HCT116 (cell line): ENCODE results near the gene TBL1X. TPM values are rescaled to one million over a fixed set of nuclear protein-coding genes. Genes with fewer than 3 reads are reported as not detected.

Experiments
- ATAC-seq: fragments of 200-7000 bp; cut with Tn5 transposase; 2 replicates; pipeline ENCODE4 v1.9.1; 2020; ENCODE audit warnings: mild to moderate bottlenecking, moderate library complexity
- BruUV-seq: library from RNA; stranded (reverse); fragments of 400-500 nt; replicated peaks from 2 replicates; lab custom pipeline; 2021; lab: Mats Ljungman, UMichigan
- CTCF ChIA-PET: fragments of 300-600 bp; sonication (Branson Sonifier 250); formaldehyde crosslinking; loops from one replicate; lab custom pipeline; 2021; ENCODE audit warnings: antibody characterized with exemption; lab: Charles Lee
- POLR2A ChIA-PET: fragments of 300-600, 350-600 bp; sonication (Branson Sonifier 250); formaldehyde crosslinking; loops from one replicate; lab custom pipeline; 2021; ENCODE audit warnings: antibody characterized with exemption; lab: Charles Lee
- RAD21 ChIA-PET, 2 experiments: fragments of 300-600 bp; sonication (Branson Sonifier 250); formaldehyde crosslinking; loops; one replicate each; lab custom pipeline; 2023; ENCODE audit warnings: low total read pairs in 2 of 2; ENCODE audit not compliant: uncharacterized antibody in 2 of 2, unreplicated experiment in 2 of 2, low non-redundant PET in 1 of 2; lab: Charles Lee
- DNase-seq: peaks from one replicate; pipeline ENCODE4 v3.0.0-alpha.2; 2010; ENCODE audit warnings: low read depth, low spot score
- H2AFZ ChIP-seq: fragments of 200-600 bp; shearing (Covaris generic), sonication (generic); 2 replicates; pipeline ENCODE4 v1.6.1; 2017; ENCODE audit warnings: low read depth, mixed run types, mixed read lengths, antibody characterized with exemption, low read length; ENCODE audit not compliant: poor library complexity, severe bottlenecking
- H3K27ac ChIP-seq: 2 replicates; pipeline ENCODE4 v1.5.1; 2012; ENCODE audit warnings: low read depth, low read length
- H3K27me3 ChIP-seq: fragments of 200-600 bp; sonication (generic); 2 replicates; pipeline ENCODE4 v1.6.1; 2016; ENCODE audit warnings: mixed run types, low read length, mixed read lengths; ENCODE audit not compliant: insufficient read depth
- H3K36me3 ChIP-seq, 2 experiments: fragments of 200-500 bp in 1 of 2; fragments of 200-600 bp in 1 of 2; sonication (Bioruptor generic) in 1 of 2; sonication (generic) in 1 of 2; 2 replicates each; pipeline versions ENCODE4 v1.5.1 to v1.6.1; 2014 to 2016; ENCODE audit warnings: low read length in 2 of 2, inconsistent platforms in 1 of 2, mixed read lengths in 1 of 2, mixed run types in 1 of 2; ENCODE audit not compliant: insufficient read depth in 2 of 2, control insufficient read depth in 1 of 2
- H3K4me1 ChIP-seq, 2 experiments: fragments of 200-600 bp in 1 of 2; sonication (generic) in 1 of 2; 2 replicates each; pipeline versions ENCODE4 v1.5.1 to v1.6.1; 2012 to 2017; ENCODE audit warnings: low read length in 2 of 2, inconsistent platforms in 1 of 2, mild to moderate bottlenecking in 1 of 2, mixed read lengths in 1 of 2, mixed run types in 1 of 2, moderate library complexity in 1 of 2; ENCODE audit not compliant: insufficient read depth in 2 of 2, control insufficient read depth in 1 of 2
- H3K4me2 ChIP-seq: fragments of 200-600 bp; sonication (generic); 2 replicates; pipeline ENCODE4 v1.6.1; 2017; ENCODE audit warnings: mixed run types, low read length, mixed read lengths
- H3K4me3 ChIP-seq, 2 experiments: fragments of 200-600 bp in 1 of 2; sonication (generic) in 1 of 2; replicated peaks in 1 of 2; 2 replicates each; pipeline ENCODE4 v1.5.1; 2011 to 2016; ENCODE audit warnings: low read length in 2 of 2, control low read depth in 1 of 2, low read depth in 1 of 2, mild to moderate bottlenecking in 1 of 2, mixed read lengths in 1 of 2, mixed run types in 1 of 2
- H3K79me2 ChIP-seq: fragments of 200-600 bp; sonication (generic); 2 replicates; pipeline ENCODE4 v1.6.1; 2017; ENCODE audit warnings: mild to moderate bottlenecking, mixed run types, low read length, moderate library complexity, mixed read lengths; ENCODE audit not compliant: insufficient read depth
- H3K9ac ChIP-seq: fragments of 200-600 bp; sonication (generic); 2 replicates; pipeline ENCODE4 v1.6.1; 2016; ENCODE audit warnings: low read length, mixed read lengths
- H3K9me2 ChIP-seq: fragments of 200-600 bp; sonication (generic), shearing (Covaris generic); 2 replicates; pipeline ENCODE4 v1.6.1; 2017; ENCODE audit warnings: mixed run types, mild to moderate bottlenecking, moderate library complexity; ENCODE audit not compliant: insufficient read depth
- H3K9me3 ChIP-seq, 2 experiments: fragments of 200-500 bp in 1 of 2; fragments of 200-600 bp in 1 of 2; sonication (Bioruptor generic) in 1 of 2; sonication (generic) in 1 of 2; 2 replicates each; pipeline ENCODE4 v1.6.1; 2014 to 2017; ENCODE audit warnings: low read length in 2 of 2, mixed read lengths in 2 of 2, inconsistent platforms in 1 of 2, low read depth in 1 of 2, mild to moderate bottlenecking in 1 of 2, mixed run types in 1 of 2, moderate library complexity in 1 of 2; ENCODE audit not compliant: control insufficient read depth in 1 of 2, insufficient read depth in 1 of 2
- H4K20me1 ChIP-seq: fragments of 200-600 bp; sonication (generic), shearing (Covaris generic); 2 replicates; pipeline ENCODE4 v1.6.1; 2017; ENCODE audit warnings: mixed run types, mild to moderate bottlenecking, moderate library complexity; ENCODE audit not compliant: insufficient read depth
- CBX3 ChIP-seq: IDR thresholded peaks from 2 replicates; pipeline ENCODE4 v1.6.1; 2012; ENCODE audit warnings: low read depth
- EGR1 ChIP-seq: IDR thresholded peaks from 2 replicates; pipeline ENCODE4 v1.6.1; 2012; ENCODE audit warnings: low read depth
- JUND ChIP-seq: IDR thresholded peaks from 2 replicates; pipeline ENCODE4 v1.6.1; 2012
- RAD21 ChIP-seq: IDR thresholded peaks from 2 replicates; pipeline ENCODE4 v1.6.1; 2012; ENCODE audit warnings: low read depth, mild to moderate bottlenecking
- SP1 ChIP-seq: IDR thresholded peaks from 2 replicates; pipeline ENCODE4 v1.6.1; 2012; ENCODE audit warnings: low read depth
- SRF ChIP-seq: IDR thresholded peaks from 2 replicates; pipeline ENCODE4 v1.6.1; 2012; ENCODE audit warnings: low read depth
- ZNF274 ChIP-seq: fragments of 200-500 bp; sonication (Bioruptor generic); IDR thresholded peaks from 2 replicates; pipeline ENCODE4 v1.6.1; 2014; ENCODE audit warnings: mild to moderate bottlenecking, low read depth, low read length, inconsistent platforms
- intact Hi-C: fragments of 100-400 bp; cut with micrococcal nuclease; formaldehyde crosslinking; loops from 2 replicates; pipeline ENCODE4 v1.10.0; 2022
- total RNA-seq: library from RNA; stranded (reverse); gene quantifications from one replicate; pipeline ENCODE4 v1.2.1, GENCODE V29; 2021; ENCODE audit not compliant: unreplicated experiment
- TF ChIP-seq, protein P1 (sequence below): IDR thresholded peaks from 2 replicates; pipeline ENCODE4 v1.6.1; 2011; ENCODE audit warnings: mild to moderate bottlenecking, low read length, moderate library complexity; ENCODE audit not compliant: insufficient replicate concordance; ENCODE audit errors: extremely low read depth
- TF ChIP-seq, protein P2 (sequence below), 3 experiments: fragments of 200-600 bp in 1 of 3; sonication (generic) in 1 of 3; IDR thresholded peaks in 2 of 3; conservative IDR thresholded peaks in 1 of 3; 2 replicates each; pipeline ENCODE4 v1.5.1; 2012 to 2017; ENCODE audit warnings: low read depth in 2 of 3, low read length in 2 of 3, antibody characterized with exemption in 1 of 3, borderline replicate concordance in 1 of 3, control low read depth in 1 of 3, mild to moderate bottlenecking in 1 of 3, mixed read lengths in 1 of 3, mixed run types in 1 of 3, moderate library complexity in 1 of 3; ENCODE audit not compliant: insufficient read depth in 1 of 3

TBL1X gene
- total RNA-seq, 1 experiment from 2014 or later = 37.8 TPM

DNA sequence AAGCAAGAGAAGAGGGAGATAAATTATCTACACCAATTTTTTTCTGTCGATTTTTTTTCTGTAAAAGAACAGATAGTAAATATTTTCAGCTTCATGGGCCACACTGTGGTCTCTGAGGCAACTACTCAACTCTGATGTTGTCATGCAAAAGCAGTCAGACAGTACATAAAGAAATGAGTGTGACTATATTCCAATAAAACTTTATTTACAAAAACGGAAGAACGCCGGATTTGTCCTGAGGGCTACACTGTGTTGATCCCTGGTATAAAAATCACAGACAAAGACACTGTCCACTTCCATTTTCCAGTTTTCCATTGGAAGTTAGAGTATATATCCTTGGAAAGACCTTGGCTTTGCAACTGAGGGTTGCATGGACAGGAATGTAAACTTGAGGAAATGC, 282.8 kb downstream of the TBL1X start:
- no peak overlapping the region for H3K9ac ChIP-seq

DNA sequence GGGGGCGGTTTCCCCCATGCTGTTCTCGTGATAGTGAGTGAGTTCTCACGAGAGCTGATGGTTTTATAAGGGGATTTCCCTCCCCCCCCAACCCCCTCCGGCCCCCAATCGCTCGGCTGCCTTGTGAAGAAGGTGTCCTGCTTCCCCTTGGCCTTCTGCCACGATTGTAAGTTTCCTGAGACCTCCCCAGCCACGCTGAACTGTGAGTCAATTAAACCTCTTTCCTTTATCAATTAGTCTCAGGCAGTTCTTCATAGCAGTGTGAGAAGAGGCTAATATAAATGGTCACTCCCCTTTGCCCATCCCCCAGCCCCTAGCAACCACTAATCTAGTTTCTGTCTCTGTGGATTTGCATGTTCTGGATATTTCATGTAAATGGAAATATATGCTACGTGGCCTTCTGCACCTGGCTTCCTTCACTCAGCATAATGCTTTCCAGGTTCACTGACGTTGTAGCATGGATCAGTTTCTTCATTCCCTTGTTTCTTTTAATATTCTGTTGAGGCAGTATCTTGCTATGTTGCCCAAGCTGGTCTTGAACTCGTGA, 284.4 kb downstream of the TBL1X start:
- Histone ChIP-seq H3K4me1 (no peaks in the 10 kb centered on the region), H3K27me3 (no peaks in the 10 kb centered on the region), H2AFZ (no peak overlapping the region), H3K4me2 (no peak overlapping the region), H3K36me3 (no peaks in the 10 kb centered on the region), H3K4me3 (no peak overlapping the region), H4K20me1 (no peaks in the 10 kb centered on the region), H3K27ac (no peak overlapping the region), H3K9ac (no peak overlapping the region), H3K9me2 (no peaks in the 10 kb centered on the region), H3K9me3 (no peaks in the 10 kb centered on the region), H3K79me2 (no peaks in the 10 kb centered on the region)
- ChIA-PET POLR2A (no interaction called here), RAD21 (no interaction called here), CTCF (no interaction called here)
- DNase-seq = no peak
- BruUV-seq = no TSS peak
- ATAC-seq = no peak
- no peak for TF ChIP-seq CBX3
- TF ChIP-seq, protein P1, sequence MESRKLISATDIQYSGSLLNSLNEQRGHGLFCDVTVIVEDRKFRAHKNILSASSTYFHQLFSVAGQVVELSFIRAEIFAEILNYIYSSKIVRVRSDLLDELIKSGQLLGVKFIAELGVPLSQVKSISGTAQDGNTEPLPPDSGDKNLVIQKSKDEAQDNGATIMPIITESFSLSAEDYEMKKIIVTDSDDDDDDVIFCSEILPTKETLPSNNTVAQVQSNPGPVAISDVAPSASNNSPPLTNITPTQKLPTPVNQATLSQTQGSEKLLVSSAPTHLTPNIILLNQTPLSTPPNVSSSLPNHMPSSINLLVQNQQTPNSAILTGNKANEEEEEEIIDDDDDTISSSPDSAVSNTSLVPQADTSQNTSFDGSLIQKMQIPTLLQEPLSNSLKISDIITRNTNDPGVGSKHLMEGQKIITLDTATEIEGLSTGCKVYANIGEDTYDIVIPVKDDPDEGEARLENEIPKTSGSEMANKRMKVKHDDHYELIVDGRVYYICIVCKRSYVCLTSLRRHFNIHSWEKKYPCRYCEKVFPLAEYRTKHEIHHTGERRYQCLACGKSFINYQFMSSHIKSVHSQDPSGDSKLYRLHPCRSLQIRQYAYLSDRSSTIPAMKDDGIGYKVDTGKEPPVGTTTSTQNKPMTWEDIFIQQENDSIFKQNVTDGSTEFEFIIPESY = no peak
- TF ChIP-seq SRF = no peak
- TF ChIP-seq EGR1 = no peak
- no peak for TF ChIP-seq ZNF274
- TF ChIP-seq RAD21 = no peak
- intact Hi-C loops = no loop called here

More for the DNA sequence above, 282.8 kb downstream of the TBL1X start:
- no peaks in the 10 kb centered on the region for H3K27me3 ChIP-seq
- no peak for DNase-seq
- no peak overlapping the region for H2AFZ ChIP-seq
- no peaks in the 10 kb centered on the region for H3K9me2 ChIP-seq
- intact Hi-C loops = no loop called here
- H3K4me2 ChIP-seq = no peak overlapping the region
- H3K27ac ChIP-seq = no peak overlapping the region
- ATAC-seq = no peak
- no peaks in the 10 kb centered on the region for H3K36me3 ChIP-seq
- no peaks in the 10 kb centered on the region for H4K20me1 ChIP-seq
- no peak overlapping the region for H3K4me3 ChIP-seq
- BruUV-seq = no TSS peak
- ChIA-PET CTCF (no interaction called here), POLR2A (no interaction called here), RAD21 (no interaction called here)
- no peak for TF ChIP-seq ZNF274
- TF ChIP-seq JUND = no peak
- TF ChIP-seq SP1 = no peak
- TF ChIP-seq, protein P2, sequence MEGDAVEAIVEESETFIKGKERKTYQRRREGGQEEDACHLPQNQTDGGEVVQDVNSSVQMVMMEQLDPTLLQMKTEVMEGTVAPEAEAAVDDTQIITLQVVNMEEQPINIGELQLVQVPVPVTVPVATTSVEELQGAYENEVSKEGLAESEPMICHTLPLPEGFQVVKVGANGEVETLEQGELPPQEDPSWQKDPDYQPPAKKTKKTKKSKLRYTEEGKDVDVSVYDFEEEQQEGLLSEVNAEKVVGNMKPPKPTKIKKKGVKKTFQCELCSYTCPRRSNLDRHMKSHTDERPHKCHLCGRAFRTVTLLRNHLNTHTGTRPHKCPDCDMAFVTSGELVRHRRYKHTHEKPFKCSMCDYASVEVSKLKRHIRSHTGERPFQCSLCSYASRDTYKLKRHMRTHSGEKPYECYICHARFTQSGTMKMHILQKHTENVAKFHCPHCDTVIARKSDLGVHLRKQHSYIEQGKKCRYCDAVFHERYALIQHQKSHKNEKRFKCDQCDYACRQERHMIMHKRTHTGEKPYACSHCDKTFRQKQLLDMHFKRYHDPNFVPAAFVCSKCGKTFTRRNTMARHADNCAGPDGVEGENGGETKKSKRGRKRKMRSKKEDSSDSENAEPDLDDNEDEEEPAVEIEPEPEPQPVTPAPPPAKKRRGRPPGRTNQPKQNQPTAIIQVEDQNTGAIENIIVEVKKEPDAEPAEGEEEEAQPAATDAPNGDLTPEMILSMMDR (IDR thresholded peaks at IDR 0.05 in 2 of 3, conservative IDR thresholded peaks at IDR 0.05 in 1 of 3; ENCODE audit: borderline replicate concordance in 1 of 3, insufficient read depth in 1 of 3, low read depth in 2 of 3, low read length in 2 of 3) = no peak
- no peaks in the 10 kb centered on the region for H3K9me3 ChIP-seq
- H3K79me2 ChIP-seq = no peaks in the 10 kb centered on the region
- H3K4me1 ChIP-seq = no peaks in the 10 kb centered on the region
